ENCODE data around the gene GUCD1. TPM values are rescaled to one million over a fixed set of nuclear protein-coding genes. Genes with fewer than 3 reads are reported as not detected.

Gene GUCD1
- total RNA-seq, result 98.7 and 107 TPM in 2 replicates

DNA sequence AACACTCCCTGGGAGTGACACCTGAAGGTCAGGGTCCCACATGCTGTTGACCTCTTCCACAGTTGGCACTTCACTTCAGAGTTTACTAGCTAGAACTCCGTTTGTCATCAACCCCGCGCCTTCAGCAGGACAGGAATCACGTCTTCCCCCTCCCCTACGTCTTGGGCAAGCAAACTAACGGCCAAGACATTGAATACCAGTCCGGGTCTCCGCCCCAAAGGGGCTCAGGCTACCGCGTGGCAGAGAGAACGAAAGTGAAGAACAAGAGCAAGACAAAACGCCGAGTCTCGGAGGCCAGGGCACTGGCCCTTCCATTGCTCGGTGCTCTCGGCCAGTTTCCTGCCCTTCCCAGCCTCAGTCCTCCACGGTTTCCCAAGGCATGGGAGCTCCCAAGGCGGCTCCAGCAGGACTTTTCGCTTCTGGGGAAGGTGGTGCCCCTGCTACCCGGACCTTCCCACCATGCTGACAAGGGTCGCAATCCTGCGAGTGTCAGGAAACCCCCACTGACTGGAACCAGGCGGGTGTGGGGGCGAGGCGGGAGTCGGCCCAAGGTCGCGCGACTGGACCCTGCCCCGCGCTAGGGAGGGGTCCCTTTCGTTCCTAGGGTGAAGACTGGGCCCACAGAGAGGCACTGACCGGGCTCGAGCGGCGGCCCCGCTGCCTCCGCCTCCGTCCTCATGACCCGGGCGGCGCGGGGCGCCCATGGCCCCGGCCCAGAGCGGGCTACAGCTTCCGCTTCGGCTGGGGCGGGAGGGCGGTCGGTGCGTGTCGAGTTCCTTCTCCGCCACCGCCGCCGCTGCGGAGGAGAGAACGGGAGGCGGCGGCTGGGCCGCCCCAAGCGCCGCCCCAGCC lies at the start of gene GUCD1:
Gene GUCD1 (minus strand): TSS at position 826 of the 852 bp plus-strand sequence. CDS start 147 bp downstream, at position 679.

DNA sequence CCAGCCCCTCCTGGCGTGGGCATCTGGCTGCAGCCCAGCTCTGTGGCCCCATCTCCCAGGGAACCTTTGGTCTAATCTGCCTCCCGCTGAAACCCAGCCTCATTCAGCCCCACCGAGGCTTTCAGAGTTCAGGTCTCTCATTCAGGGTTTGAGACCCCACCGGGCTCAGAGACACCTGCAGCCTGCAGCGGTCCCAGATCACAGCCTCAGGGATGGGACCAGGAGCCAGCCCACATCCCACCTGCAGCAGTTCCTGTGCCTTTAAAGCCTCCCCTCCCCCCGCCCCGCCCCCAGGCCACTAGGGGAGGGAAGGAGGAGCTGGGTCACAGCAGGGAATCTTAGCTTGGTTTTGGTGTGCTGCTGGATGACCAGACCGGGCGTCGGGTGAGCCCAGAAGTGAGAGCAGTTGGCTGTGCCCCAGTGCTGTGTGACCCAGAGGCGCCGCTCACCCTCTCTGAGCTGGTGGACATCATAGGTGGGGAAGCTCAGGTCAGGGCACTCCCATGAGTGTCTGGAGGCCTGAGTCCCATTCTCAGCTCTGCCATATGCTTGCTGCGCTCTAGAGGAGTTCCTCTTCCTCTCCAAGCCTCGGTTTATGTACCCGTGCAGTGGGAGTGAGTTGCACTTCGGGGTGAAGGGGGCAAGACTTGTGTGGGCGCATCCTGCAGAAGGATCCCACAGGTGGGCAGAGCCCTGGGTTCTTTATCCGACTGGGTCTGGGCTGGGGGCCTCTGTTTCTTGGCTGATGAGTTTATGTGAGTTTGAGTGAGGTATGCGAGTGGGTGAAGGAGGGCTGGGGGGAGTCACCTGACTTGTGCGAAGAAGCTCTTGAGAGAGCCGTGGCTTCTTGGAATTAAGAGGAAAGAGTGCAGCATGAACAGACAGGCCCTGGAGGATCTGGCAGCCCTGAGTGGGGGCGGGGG lies 48.2 kb upstream of the GUCD1 start, which contains the start of gene GGT1:
Gene GGT1 (plus strand): TSS at position 347 of the 923 bp plus-strand sequence. CDS start 7,889 bp downstream, outside the sequence.

GRCh38 chr22:24592851-24593558 lies 38.1 kb upstream of the GUCD1 start, which contains the start of gene LRRC75B:
LRRC75B (minus strand) TSS chr22:24593073; CDS start chr22:24593039, 34 bp downstream.

DNA sequence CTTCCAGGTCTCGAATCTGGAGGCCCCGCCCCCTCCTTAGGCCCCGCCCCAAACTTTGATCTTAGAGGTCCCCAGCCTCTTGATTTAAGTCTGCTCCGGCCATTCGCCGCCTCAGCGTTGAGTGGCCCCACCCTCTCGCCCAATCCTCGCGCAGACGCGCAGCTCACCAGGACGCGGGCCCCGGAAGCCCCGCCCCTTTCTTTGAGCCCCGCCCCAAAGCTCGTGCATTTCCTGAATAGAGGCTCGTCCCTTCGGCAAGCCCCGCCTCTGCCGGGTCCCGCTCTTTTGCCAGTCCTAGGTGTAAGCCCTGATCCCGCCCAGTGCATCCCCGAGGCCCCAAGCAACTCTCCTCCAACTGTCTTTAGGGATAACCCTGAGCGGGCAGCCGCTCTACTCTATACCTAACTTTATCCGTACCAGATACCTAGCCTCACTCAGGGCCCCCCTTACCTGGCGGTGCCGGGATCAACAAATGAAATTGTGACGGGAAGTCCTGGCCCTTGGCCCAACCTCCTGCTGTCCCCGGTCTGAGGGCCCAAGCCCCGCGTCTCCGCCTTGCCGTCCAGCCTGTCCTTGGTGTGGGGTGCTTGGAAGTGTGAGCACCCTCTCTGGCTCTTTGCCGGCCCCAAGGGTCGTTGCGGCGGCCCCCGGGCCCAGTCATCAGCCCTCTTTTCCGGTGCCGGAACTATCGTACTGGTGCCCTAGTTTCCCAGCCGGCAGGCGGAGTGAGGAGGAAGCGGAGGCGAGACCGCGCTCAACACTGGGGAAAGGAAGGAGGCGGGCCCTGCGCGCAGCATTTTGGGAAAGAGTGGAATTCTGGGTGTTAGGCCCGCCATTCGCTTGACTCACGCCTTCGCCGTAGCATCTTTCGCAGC lies 464 bp upstream of the GUCD1 start, which contains the start of gene SNRPD3:
Gene SNRPD3 (plus strand): TSS at position 835 of the 875 bp plus-strand sequence. CDS start 1,676 bp downstream, outside the sequence.

GRCh38 chr22:24494528-24495364 lies 60.2 kb downstream of the GUCD1 start, which contains the start of gene UPB1:
UPB1 (plus strand) TSS chr22:24495332; CDS start chr22:24495404, 72 bp downstream.

Other genes with a start within 250 kb of the GUCD1 start
- gene ADORA2A, start 127.5 kb downstream of the GUCD1 start, total RNA-seq, result 2.9 and 5.4 TPM in 2 replicates
- under 0.01 TPM in 1 of 2 replicates, not detected in the other for gene UPB1, start 59.8 kb downstream of the GUCD1 start, total RNA-seq
- gene SNRPD3, start 861 bp upstream of the GUCD1 start, total RNA-seq, result 95.2 and 109 TPM in 2 replicates
- gene LRRC75B, start 37.9 kb upstream of the GUCD1 start, total RNA-seq, result 12.8 and 25.3 TPM in 2 replicates
- 0.12 and 2.5 TPM in 2 replicates for gene GGT1, start 48.1 kb upstream of the GUCD1 start, total RNA-seq
- gene PIWIL3, start 219.6 kb upstream of the GUCD1 start, total RNA-seq, result not detected in 2 replicates